ENCODE measurements around the gene KCNH8. TPM values are rescaled to one million over a fixed set of nuclear protein-coding genes. Genes with fewer than 3 reads are reported as not detected.
A peak's percentile ranks its signal among the peaks of the same experiment; 100 is the strongest.
"Not testable (repeated sequence)": the region's sequence is repeated elsewhere in the genome, so short reads cannot be mapped to it uniquely, and the experiment has no call there.

Gene KCNH8
- polyA plus RNA-seq (28.9 and 31.7 TPM in 2 replicates), polyA minus RNA-seq (29.2 and 34.7 TPM in 2 replicates)

DNA sequence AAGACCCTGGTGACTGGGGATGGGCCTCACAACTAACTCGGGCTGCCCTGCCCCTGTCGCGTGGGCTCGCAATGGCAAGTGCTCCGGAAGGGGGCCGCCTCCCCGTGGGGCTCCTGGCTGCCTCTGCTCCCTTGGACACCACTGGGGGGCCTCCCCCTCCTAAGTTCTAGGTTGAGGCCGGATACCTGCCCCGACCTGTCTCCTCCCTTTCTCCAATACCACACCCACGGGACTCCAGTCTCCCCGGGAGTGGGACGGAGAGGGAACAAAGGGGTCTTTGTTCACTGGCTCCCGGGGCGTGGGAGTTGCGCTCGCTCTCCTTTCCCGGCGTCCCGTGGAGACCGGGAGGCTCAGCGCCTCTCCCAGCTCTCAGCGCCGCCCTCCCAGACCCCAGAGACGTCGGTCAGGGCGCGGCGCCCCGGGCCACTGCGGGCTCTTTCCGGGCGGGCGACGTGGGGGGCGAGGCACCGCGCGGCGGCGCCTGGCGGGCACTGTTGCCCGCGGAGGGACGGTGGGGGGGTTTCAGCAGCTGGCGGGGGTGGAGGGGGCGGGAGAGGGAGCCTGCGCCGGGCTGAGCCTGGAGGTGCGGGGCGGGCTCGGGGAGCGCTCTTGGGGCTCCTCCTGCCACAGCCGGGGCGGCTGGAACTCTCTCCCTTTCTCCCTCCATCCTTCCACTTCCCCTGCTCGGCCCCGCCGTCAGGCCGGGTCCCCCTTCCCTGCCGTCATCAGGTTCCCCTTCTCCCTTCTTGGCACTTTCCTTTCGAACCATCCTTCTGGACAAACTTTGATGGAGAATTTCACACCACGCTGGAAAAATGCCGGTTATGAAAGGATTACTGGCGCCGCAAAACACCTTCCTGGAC lies at the start of gene KCNH8:
Gene KCNH8 (plus strand): TSS at position 606 of the 863 bp plus-strand sequence. CDS start 210 bp downstream, at position 816.
- no peaks in the 10 kb centered on the region for H3K9me2 ChIP-seq (ENCODE audit: insufficient read depth, low read length)
- TF ChIP-seq EP300 (conservative IDR thresholded peaks at IDR 0.05; ENCODE audit: poor library complexity, severe bottlenecking) (no peak), MXI1 (conservative IDR thresholded peaks at IDR 0.05; ENCODE audit: poor library complexity, severe bottlenecking) (peak; percentile 75), EZH2 (IDR thresholded peaks at IDR 0.05; ENCODE audit: borderline replicate concordance, insufficient read depth, low read length, poor library complexity, severe bottlenecking) (no peak), SMC3 (conservative IDR thresholded peaks at IDR 0.05; ENCODE audit: poor library complexity) (peak; percentile 27), REST (IDR thresholded peaks at IDR 0.05; ENCODE audit: borderline replicate concordance) (peak; percentile 25), POLR2AphosphoS5 (IDR thresholded peaks at IDR 0.05) (no peak), TAF1 (IDR thresholded peaks at IDR 0.05; ENCODE audit: low read depth) (no peak), RAD21 (conservative IDR thresholded peaks at IDR 0.05) (no peak)
- TF ChIP-seq, protein P1, sequence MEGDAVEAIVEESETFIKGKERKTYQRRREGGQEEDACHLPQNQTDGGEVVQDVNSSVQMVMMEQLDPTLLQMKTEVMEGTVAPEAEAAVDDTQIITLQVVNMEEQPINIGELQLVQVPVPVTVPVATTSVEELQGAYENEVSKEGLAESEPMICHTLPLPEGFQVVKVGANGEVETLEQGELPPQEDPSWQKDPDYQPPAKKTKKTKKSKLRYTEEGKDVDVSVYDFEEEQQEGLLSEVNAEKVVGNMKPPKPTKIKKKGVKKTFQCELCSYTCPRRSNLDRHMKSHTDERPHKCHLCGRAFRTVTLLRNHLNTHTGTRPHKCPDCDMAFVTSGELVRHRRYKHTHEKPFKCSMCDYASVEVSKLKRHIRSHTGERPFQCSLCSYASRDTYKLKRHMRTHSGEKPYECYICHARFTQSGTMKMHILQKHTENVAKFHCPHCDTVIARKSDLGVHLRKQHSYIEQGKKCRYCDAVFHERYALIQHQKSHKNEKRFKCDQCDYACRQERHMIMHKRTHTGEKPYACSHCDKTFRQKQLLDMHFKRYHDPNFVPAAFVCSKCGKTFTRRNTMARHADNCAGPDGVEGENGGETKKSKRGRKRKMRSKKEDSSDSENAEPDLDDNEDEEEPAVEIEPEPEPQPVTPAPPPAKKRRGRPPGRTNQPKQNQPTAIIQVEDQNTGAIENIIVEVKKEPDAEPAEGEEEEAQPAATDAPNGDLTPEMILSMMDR (IDR thresholded peaks at IDR 0.05; ENCODE audit: poor library complexity, severe bottlenecking): peak; percentile 30
- peak within 1 kb of the TSS; percentile 74 for H3K9ac ChIP-seq (ENCODE audit: low read length)
- no peaks in the 10 kb centered on the region for H3K36me3 ChIP-seq (ENCODE audit: insufficient read depth, low read length)
- H3K4me2 ChIP-seq (ENCODE audit: low read length): peak within 1 kb of the TSS; percentile 93
- H3K79me2 ChIP-seq (replicated peaks; ENCODE audit: insufficient read depth, low read length): peaks cover 27% of the 10 kb centered on the region
- H4K20me1 ChIP-seq (ENCODE audit: insufficient read depth): no peaks in the 10 kb centered on the region
- peak within 1 kb of the TSS; percentile 73 for H3K27ac ChIP-seq (ENCODE audit: low read length)
- H3K4me3 ChIP-seq (ENCODE audit: low read length): peak within 1 kb of the TSS; percentile 82
- H3F3A ChIP-seq (ENCODE audit: insufficient read depth, low read length, poor library complexity, severe bottlenecking): no peaks in the 10 kb centered on the region
- H3K9me3 ChIP-seq (ENCODE audit: low read length): no peaks in the 10 kb centered on the region
- H3K27me3 ChIP-seq (ENCODE audit: insufficient read depth, low read depth, low read length): no peaks in the 10 kb centered on the region
- H2AFZ ChIP-seq (ENCODE audit: low read depth, low read length): peak within 1 kb of the TSS; percentile 78

DNA sequence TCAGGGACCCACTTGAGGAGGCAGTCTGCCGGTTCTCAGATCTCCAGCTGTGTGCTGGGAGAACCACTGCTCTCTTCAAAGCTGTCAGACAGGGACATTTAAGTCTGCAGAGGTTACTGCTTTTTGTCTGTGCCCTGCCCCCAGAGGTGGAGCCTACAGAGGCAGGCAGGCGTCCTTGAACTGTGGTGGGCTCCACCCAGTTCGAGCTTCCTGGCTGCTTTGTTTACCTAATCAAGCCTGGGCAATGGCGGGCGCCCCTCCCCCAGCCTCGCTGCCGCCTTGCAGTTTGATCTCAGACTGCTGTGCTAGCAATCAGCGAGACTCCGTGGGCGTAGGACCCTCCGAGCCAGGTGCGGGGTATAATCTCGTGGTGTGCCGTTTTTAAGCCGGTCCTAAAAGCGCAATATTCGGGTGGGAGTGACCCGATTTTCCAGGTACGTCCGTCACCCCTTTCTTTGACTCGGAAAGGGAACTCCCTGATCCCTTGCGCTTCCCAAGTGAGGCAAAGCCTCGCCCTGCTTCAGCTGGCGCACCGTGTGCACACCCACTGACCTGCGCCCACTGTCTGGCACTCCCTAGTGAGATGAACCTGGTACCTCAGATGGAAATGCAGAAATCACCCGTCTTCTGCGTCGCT lies 45.5 kb upstream of the KCNH8 start:
- not testable (repeated sequence) for H3K4me3 ChIP-seq (ENCODE audit: low read length); H3K9ac ChIP-seq (ENCODE audit: low read length); H4K20me1 ChIP-seq (ENCODE audit: insufficient read depth); H3K4me2 ChIP-seq (ENCODE audit: low read length); H3K79me2 ChIP-seq (replicated peaks; ENCODE audit: insufficient read depth, low read length); H3K27ac ChIP-seq (ENCODE audit: low read length); H3K36me3 ChIP-seq (ENCODE audit: insufficient read depth, low read length); H3K9me3 ChIP-seq (ENCODE audit: low read length); H3F3A ChIP-seq (ENCODE audit: insufficient read depth, low read length, poor library complexity, severe bottlenecking); H3K9me2 ChIP-seq (ENCODE audit: insufficient read depth, low read length); H2AFZ ChIP-seq (ENCODE audit: low read depth, low read length); H3K27me3 ChIP-seq (ENCODE audit: insufficient read depth, low read depth, low read length)
